HK-2 (cell line): ENCODE data around the gene SEMG1.

Experiments
- DNase-seq: peaks from one replicate; pipeline ENCODE4 v3.0.0-alpha.2; 2018; ENCODE audit not compliant: unreplicated experiment

SEMG1 gene

DNA sequence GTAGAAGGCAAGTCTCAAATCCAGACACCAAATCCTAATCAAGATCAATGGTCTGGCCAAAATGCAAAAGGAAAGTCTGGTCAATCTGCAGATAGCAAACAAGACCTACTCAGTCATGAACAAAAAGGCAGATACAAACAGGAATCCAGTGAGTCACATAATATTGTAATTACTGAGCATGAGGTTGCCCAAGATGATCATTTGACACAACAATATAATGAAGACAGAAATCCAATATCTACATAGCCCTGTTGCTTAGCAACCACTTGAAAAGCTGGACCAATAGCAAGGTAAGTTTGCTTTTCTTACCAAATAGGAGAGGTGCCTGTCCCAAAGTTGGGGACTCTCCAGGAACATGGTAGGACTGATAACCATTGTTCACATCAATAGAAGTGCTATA is 16.3 kb downstream of the SEMG1 start:
- no peak for DNase-seq

DNA sequence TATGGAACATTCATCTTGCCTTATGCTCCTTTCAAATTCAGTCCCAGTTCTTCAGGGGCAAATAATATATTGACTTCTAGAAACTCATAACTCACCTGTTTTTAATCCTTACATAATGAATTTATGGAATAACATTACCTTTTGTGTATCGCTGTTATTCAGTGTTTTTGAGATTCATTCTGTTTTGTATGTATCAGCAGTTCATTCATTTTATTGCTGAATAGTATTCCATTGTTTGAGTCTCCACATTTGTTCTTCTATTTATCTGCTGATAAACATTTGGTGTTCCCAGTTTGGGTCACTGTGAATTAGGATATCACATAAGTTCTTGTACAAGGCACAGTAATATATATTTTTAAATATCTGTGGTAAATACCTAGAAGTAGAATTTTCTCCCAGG is 19.5 kb downstream of the SEMG1 start:
- DNase-seq, result no peak

DNA sequence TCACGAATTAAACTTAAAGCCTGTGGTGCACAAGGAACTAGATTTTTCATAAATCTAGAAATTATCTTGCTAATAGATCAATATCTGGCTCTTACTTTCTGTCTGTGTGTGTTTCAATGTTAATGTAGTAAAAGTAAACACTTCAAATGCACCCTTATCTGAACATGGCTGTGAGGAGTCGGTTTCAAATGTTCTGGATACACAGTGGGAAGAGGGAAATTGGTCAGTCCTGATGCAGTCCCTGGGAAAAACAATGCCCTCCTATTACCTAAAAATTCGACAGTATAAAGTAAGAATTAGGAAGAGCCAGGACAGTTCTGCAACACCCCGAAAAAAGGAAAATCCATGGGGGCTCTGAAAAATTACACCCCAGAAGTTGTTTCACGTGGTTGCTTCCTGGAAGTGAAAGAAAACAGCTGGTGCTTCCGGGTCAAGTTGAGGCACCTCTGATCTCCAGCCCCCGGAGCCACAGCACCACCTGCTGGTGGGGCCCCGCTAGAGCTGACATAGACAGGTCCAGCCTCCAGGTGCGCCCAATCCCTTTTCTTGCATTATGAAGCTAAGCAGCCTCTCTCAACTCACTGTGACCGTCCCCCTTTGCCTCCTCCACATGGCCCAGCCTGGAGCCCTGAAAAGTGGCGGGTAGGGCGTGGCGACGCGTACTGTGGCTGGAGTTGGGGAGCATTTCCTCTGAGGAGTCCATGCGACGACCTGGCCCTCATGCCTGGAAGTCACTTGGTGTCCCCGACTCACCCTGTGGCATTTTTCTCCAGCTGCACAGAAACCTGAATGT is 22.6 kb downstream of the SEMG1 start:
- DNase-seq, result peak; percentile 61

DNA sequence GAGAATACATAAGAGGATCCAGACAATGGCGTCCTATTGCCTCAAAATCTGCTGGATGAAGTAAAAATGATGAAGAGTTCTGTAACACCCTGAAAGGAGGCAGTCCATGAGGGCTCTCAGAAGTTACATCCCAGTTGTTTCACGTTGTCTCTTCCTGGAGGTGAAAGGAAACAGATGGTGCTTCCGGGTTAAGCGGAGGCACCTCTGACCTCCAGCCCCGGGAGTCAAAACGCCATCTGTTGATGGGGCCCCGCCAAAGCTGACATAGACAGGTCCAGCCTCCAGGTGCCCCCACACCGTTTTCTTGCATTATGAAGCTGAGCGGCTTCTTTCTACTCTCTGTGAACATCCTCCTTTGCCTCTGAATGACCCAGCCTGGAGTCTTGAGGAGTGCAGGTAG is 23.8 kb downstream of the SEMG1 start:
- DNase-seq, result no peak

DNA sequence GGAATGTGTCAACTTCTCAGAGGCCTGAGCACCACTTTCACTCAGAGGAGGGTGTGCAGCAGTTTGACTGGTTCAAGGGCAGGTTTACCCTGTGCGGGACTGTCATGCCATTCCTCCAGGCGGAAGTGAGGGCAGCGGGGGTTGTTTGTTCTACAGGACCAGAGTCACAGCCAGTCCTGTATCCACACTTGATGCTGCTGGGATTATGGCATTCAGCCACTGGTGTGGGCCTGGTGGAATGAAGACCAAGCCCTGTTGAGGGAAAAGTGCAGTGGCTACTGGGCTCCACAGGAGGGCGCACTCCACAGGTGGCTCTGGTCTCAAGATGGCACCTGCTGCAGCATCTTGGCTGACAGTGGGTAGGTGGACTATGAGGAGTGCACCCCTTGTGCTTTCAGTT is 29.2 kb downstream of the SEMG1 start:
- DNase-seq, result no peak

DNA sequence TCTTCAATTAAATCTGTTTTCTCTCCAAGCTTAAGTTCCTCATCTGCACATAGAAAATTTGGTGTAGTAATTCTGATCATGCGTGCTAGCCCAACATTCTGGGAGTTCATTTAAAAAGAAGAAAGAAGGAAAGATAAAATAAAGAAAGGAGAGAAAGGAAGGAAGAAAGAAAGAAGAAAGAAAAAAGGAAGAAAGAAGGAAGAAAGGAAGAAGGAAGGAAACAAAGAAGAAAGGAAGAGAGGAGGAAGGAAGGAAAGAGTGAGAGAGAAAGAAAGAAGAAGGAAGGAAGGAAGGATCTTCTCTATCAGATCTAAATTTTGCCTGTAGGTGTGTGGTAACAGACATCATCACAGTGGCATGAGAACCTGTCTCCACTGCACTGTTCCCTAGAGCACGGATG is 31.3 kb downstream of the SEMG1 start:
- DNase-seq, result no peak

DNA sequence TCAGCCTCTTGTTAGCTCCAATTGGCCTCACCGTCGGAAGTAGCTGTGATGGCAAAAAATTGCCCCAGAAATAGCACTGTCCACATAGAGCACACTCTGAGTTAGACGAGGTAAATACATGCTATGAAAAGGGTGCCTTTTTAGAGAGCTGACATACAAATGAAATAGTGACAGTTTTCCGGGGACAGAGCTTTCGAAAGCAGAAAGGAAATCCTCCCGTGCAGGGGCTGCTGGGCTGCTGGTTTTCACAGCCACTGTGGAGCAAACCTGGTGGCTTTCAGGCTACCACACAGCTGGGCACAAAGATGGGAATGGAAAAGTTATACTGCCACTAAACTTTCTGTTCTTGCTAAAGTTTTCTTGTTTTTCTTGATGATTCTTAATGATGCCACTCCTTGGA is 39.3 kb downstream of the SEMG1 start:
- DNase-seq, result no peak

DNA sequence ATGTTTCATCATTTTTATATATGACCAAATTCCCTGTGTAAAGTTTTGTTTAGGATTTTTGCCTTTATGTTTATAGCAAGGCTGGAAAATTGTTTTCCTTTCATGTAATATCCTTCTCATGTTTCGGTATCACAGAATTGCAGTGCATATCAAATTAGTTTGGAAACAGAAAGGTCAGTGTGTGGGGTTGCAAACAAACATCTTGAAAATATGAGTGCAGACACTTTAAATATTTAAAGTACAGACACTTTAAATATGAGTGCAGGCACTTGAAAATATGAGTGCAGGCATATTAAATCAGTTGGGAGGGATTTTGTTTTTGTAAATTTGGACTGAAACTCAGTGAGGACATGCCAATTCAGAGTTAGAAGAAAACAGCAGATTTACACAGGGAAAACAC is 41.0 kb downstream of the SEMG1 start:
- no peak for DNase-seq

DNA sequence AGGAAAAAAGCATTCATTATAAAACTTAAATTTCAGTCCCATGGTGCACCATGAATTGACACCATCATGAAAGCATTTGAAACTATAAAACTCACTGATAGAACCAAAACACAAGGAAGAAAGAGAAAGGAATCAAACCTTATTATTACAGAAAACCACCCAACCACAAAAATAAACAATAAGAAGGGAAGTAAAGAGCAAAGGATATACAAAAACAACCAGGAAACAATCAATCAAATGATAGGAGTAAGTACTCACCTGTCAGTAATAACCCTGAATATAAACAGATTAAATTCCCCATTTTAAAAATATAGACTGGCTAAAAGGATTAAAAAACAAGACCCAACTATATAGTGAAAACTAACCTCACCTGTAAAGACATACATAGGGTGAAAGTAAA is 41.8 kb downstream of the SEMG1 start:
- DNase-seq, result no peak

DNA sequence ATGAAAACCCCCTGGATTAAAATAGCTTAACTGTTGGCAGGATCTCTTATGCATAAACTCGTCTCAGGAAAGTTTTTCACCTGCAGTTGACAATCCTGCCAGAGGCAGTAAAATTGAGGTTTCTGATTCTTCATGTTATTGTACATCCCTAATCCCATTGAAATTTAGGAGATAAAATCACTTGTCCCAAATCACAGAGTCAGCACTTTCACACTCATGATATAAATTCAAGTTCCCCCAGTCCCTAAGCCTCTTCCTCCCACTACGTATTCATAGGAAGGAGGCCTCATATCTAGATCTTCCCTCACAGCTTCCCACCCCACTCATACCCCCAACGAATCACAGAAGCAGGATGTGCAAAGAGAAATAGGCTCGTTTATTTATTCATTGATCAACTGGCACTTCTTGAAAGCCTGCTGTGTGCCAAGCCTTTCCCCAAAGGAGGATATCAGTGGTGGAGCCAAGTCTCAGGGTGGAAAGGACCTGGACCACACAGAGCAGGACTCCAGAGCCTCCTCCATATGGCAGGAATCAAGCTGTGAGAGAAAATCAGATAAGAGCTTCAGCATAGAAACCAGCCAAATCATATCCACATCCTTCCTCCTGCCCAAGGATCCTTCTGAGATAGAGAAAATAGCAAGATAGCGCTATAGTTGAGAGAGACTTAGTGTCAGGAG is 45.2 kb downstream of the SEMG1 start:
- no peak for DNase-seq

DNA sequence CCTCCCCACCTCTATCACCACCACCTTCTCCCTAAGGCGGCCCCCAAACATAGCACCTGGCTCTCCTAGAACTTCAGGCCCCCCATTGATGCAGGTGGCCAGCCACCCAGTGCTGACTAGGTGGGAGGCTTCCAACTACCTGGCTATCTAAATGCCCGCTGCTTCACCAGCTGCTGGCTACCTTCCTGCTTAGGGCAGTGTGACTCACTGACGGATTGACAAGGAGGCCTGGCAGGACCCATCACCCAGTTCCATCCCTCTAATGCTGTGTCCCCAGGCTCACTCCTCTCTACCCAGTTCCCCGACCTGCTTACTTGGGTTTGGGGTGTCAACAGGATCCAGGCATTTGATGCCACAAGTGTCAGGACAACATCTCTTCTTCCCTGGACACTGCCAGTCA is 46.4 kb downstream of the SEMG1 start:
- DNase-seq, result no peak

DNA sequence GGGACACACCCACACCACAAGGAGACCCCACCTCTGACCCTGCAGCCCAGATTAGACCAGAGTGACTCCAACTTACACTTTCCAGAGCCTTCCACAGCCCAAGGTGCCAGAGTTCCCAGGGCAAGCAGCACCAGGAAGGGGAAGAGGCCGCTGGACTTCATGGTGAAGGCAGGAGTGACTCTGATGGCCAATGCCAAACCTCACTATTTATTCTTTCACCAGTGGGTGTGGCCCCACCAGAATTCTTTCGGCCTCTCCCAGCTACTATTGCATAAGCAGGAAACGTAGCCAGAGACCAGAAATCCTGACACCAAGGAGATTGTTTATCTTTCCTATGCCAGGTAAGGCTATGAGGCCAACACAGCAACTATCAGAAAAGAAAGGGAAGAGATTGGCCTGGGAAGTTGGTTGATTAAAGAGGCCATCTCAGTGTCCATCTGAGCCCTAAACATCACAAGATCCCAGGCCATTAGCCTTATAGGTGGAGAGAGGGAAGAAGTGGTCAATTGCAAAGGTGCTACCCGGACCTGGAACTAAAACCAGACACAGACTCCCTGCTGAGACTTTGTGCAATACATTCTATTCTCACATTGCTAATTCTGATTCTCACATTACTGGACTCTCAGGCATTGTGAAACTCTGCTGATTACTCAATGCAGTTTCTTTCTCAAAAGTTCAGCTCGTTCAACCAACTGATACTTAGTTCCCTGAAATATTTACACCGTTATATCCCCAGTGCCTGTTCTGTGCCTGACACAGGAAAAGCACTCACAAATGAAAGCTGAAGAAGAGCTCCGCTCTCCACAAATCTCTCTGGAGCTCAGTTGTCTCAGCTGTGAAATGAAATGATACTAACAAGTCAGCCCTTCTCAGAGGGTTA is 47.8 kb downstream of the SEMG1 start, which contains the start of gene SLPI:
SLPI (minus strand) TSS at position 182 of the 880 bp plus-strand sequence; CDS start at position 161, 21 bp downstream.
- DNase-seq, result no peak

DNA sequence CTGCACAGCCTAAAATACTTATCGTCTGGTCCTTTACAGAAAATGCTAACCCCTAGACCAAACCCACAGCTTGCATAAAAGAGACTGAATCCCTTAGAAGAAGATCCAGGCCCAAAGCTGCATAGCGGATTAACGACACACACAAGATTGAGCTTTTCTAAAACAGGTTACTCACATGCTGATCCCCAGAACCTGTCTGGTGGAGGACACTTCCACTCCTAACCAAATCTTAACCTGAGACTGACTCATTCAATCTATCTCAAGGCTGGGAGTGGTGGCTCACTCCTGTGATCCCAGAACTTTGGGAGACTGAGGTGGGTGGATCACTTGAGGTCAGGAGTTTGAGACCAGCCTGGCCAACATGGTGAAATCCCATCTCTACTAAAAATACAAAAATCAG is 50.3 kb downstream of the SEMG1 start:
- DNase-seq, result no peak

DNA sequence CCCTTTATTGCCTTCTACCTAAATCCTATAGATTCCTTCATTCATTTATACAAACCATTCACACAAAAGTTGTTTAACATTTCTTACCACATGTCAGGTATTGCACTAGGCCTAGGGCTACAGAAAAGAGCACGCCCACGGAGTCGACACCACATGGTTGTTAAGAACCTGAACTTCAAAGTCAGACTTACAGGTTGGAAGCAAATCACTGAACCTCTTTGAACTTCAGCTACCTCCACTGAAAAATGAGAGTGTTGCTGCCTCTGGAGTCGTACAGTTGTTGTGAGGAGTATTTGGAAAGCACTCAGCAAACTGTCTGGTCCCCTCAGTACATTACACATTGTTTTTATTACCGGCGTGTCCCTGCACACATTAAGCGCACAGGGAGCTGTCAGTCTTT is 50.9 kb downstream of the SEMG1 start:
- DNase-seq, result no peak

DNA sequence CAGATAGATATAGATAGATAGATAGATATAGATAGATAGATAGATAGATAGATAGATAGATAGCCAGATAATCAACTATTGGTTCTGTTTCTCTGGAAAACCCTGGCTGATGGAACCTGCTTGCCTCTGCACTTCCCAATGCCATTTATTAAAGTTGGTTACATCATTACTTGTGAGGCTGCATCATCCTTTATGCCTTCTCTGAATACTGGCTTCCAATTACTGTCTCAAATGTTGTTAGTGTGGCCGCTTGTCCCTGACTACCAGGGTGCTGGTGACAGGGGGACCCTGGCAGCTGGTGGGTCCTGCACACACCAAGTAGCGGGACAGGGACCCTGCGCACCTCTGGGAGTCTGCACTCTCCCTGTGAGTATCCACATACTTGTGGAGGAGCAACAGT is 51.4 kb downstream of the SEMG1 start:
- no peak for DNase-seq

DNA sequence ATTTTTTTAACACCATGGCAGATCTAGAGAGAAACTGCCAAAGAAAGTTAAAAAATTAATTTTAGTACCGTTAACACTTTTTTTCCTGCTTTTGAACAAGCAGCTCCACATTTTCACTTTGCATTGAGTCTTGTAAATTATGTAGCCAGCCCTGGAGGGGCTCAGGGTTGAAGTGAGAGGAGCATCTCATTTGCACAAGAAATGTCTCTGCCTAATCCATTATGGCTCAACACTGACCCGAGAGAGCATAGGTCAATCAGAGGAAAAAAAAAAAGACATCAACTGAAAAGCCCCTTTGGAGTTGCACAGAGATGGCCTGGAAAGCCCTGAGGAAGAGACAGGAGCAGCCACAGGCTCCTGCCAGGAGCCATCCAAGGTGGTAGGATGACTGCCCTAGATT is 51.8 kb downstream of the SEMG1 start:
- no peak for DNase-seq
